GM20431 (cell line): ENCODE data around the gene NUBP1.

ENCODE experiments used
- in situ Hi-C: fragments of 300-500 bp; cut with MseI, MboI; formaldehyde crosslinking; loops from one replicate; pipeline ENCODE4 v1.15.0; 2020; ENCODE audit warnings: low sequenced_read_pairs; ENCODE audit not compliant: unreplicated experiment

Gene NUBP1

GRCh38 chr16:10743610-10744369 lies at the start of gene NUBP1:
Gene NUBP1, plus strand, starts transcription at chr16:10743842. Its CDS starts 22 bp downstream, at chr16:10743864.
- in situ Hi-C loops, result loop anchor here (25.0 kb wide), 1 partner anchor 481 kb away; no protein-coding TSS in a partner anchor

GRCh38 chr16:10693889-10694288 lies 49.8 kb upstream of the NUBP1 start:
- in situ Hi-C loops, result no loop called here

- in situ Hi-C loops, result no loop called here
Observed at GRCh38 chr16:10694306-10694705, 49.3 kb upstream of the NUBP1 start.

- in situ Hi-C loops, result no loop called here
Observed at GRCh38 chr16:10694830-10695229, 48.8 kb upstream of the NUBP1 start, which contains the start of gene TEKT5. Gene TEKT5, minus strand, starts transcription at chr16:10694930. Its CDS starts 57 bp downstream, at chr16:10694873.

- in situ Hi-C loops, result no loop called here
Observed at GRCh38 chr16:10699756-10700155, 43.9 kb upstream of the NUBP1 start.

GRCh38 chr16:10708969-10709368 lies 34.7 kb upstream of the NUBP1 start:
- in situ Hi-C loops, result no loop called here

GRCh38 chr16:10728003-10728887 lies 15.4 kb upstream of the NUBP1 start:
- in situ Hi-C loops, result loop anchor here (25.0 kb wide), 1 partner anchor 466 kb away; no protein-coding TSS in a partner anchor

- in situ Hi-C loops, result loop anchor here (10.0 to 25.0 kb wide), 2 partner anchors 205 to 467 kb away; no protein-coding TSS in a partner anchor
Observed at GRCh38 chr16:10729104-10730048, 14.3 kb upstream of the NUBP1 start.

- in situ Hi-C loops, result loop anchor here (10.0 to 25.0 kb wide), 2 partner anchors 207 to 469 kb away; no protein-coding TSS in a partner anchor
Observed at GRCh38 chr16:10731790-10732189, 11.9 kb upstream of the NUBP1 start.

GRCh38 chr16:10737068-10737625 lies 6.5 kb upstream of the NUBP1 start:
- in situ Hi-C loops, result loop anchor here (10.0 to 25.0 kb wide), 2 partner anchors 212 to 475 kb away; no protein-coding TSS in a partner anchor

GRCh38 chr16:10738231-10739077 lies 5.2 kb upstream of the NUBP1 start:
- in situ Hi-C loops, result loop anchor here (10.0 to 25.0 kb wide), 2 partner anchors 214 to 476 kb away; no protein-coding TSS in a partner anchor

- in situ Hi-C loops, result loop anchor here (10.0 to 25.0 kb wide), 2 partner anchors 215 to 478 kb away; no protein-coding TSS in a partner anchor
Observed at GRCh38 chr16:10740000-10740844, 3.4 kb upstream of the NUBP1 start.

GRCh38 chr16:10740845-10741208 lies 2.8 kb upstream of the NUBP1 start:
- in situ Hi-C loops, result loop anchor here (25.0 kb wide), 1 partner anchor 479 kb away; no protein-coding TSS in a partner anchor

- in situ Hi-C loops, result loop anchor here (25.0 kb wide), 1 partner anchor 479 kb away; no protein-coding TSS in a partner anchor
Observed at GRCh38 chr16:10741249-10741648, 2.4 kb upstream of the NUBP1 start.

- in situ Hi-C loops, result loop anchor here (25.0 kb wide), 1 partner anchor 480 kb away; no protein-coding TSS in a partner anchor
Observed at GRCh38 chr16:10741844-10742243, 1.8 kb upstream of the NUBP1 start.

- in situ Hi-C loops, result loop anchor here (25.0 kb wide), 1 partner anchor 481 kb away; no protein-coding TSS in a partner anchor
Observed at GRCh38 chr16:10743227-10743609, 424 bp upstream of the NUBP1 start.
